ENCODE results near the gene ZNF80.
"Not testable (repeated sequence)": the region's sequence is repeated elsewhere in the genome, so short reads cannot be mapped to it uniquely, and the experiment has no call there.

Gene ZNF80

GRCh38 chr3:114237478-114237877 is at the start of gene ZNF80:
TSS of gene ZNF80 (minus strand) at chr3:114237578. CDS start at chr3:114237074, 504 bp downstream.
- DNase-seq, result not testable (repeated sequence)

- DNase-seq, result no peak
Observed at GRCh38 chr3:114286266-114286665, 48.9 kb upstream of the ZNF80 start.

GRCh38 chr3:114285648-114286230 is 48.4 kb upstream of the ZNF80 start:
- no peak for DNase-seq

- DNase-seq, result no peak
Observed at GRCh38 chr3:114284644-114285043, 47.3 kb upstream of the ZNF80 start.

GRCh38 chr3:114276856-114277255 is 39.5 kb upstream of the ZNF80 start:
- not testable (repeated sequence) for DNase-seq

- no peak for DNase-seq
Observed at GRCh38 chr3:114274929-114275328, 37.6 kb upstream of the ZNF80 start.

GRCh38 chr3:114272271-114272670 is 34.9 kb upstream of the ZNF80 start:
- no peak for DNase-seq

GRCh38 chr3:114270019-114270418 is 32.6 kb upstream of the ZNF80 start:
- DNase-seq, result no peak

- no peak for DNase-seq
Observed at GRCh38 chr3:114260152-114260551, 22.8 kb upstream of the ZNF80 start.

- DNase-seq, result no peak
Observed at GRCh38 chr3:114259566-114259965, 22.2 kb upstream of the ZNF80 start.

- DNase-seq, result no peak
Observed at GRCh38 chr3:114253505-114253904, 16.1 kb upstream of the ZNF80 start.

GRCh38 chr3:114252954-114253353 is 15.6 kb upstream of the ZNF80 start:
- no peak for DNase-seq

GRCh38 chr3:114242947-114243346 is 5.6 kb upstream of the ZNF80 start:
- no peak for DNase-seq

GRCh38 chr3:114241262-114241661 is 3.9 kb upstream of the ZNF80 start:
- no peak for DNase-seq

GRCh38 chr3:114238146-114238785 is 888 bp upstream of the ZNF80 start:
- not testable (repeated sequence) for DNase-seq

- no peak for DNase-seq
Observed at GRCh38 chr3:114235431-114235830, 1.9 kb downstream of the ZNF80 start.

GRCh38 chr3:114234745-114235144 is 2.6 kb downstream of the ZNF80 start:
- no peak for DNase-seq

- DNase-seq, result peak; percentile 40
Observed at GRCh38 chr3:114231616-114232015, 5.8 kb downstream of the ZNF80 start.

GRCh38 chr3:114227076-114227475 is 10.3 kb downstream of the ZNF80 start:
- DNase-seq, result no peak

- DNase-seq, result no peak
Observed at GRCh38 chr3:114226313-114226712, 11.1 kb downstream of the ZNF80 start.

- peak; percentile 9 for DNase-seq
Observed at GRCh38 chr3:114223143-114223542, 14.2 kb downstream of the ZNF80 start.

- DNase-seq, result no peak
Observed at GRCh38 chr3:114221881-114222264, 15.5 kb downstream of the ZNF80 start.

GRCh38 chr3:114221165-114221880 is 16.1 kb downstream of the ZNF80 start:
- peak; percentile 55 for DNase-seq

- no peak for DNase-seq
Observed at GRCh38 chr3:114219741-114220140, 17.6 kb downstream of the ZNF80 start.

All from stimulated activated naive CD4-positive, alpha-beta T cell treated with Interleukin-2 at 50 U/mL for 16 hours (primary cell).